ENCODE results near the gene SOX10. TPM values are rescaled to one million over a fixed set of nuclear protein-coding genes. Genes with fewer than 3 reads are reported as not detected.

Gene SOX10
- polyA plus RNA-seq, 3 donors, result not detected

- Histone ChIP-seq H3K9ac (ENCODE audit: insufficient read depth, low read length, poor library complexity, severe bottlenecking) (peak overlapping the region; percentile 91), H2AFZ (ENCODE audit: insufficient read depth, low read depth, low read length, poor library complexity, severe bottlenecking) (no peak overlapping the region), H3K4me3 (replicated peaks in 1 of 3; ENCODE audit: low read depth in 2 of 3, low read length in 3 of 3) (peak overlapping the region in 1 of 3 experiments; percentile 95), H3K4me1 (ENCODE audit: control insufficient read depth in 1 of 2, insufficient read depth in 2 of 2, low read length in 2 of 2) (peaks cover 22 to 23% of the 10 kb centered on the region in 2 donors), H3K9me3 (replicated peaks in 1 of 2; ENCODE audit: control insufficient read depth in 1 of 2, insufficient read depth in 1 of 2, low read length in 2 of 2) (no peaks in the 10 kb centered on the region), H3K36me3 (replicated peaks in 1 of 2; ENCODE audit: control insufficient read depth in 1 of 2, insufficient read depth in 2 of 2, low read length in 2 of 2) (peaks cover 29 to 34% of the 10 kb centered on the region in 2 donors), H3K27me3 (ENCODE audit: control insufficient read depth in 2 of 2, insufficient read depth in 2 of 2, low read length in 2 of 2) (peaks cover 9 to 14% of the 10 kb centered on the region in 2 donors), H4K20me1 (ENCODE audit: insufficient read depth, low read length) (no peaks in the 10 kb centered on the region), H3K79me2 (ENCODE audit: insufficient read depth, low read length) (peaks cover 16% of the 10 kb centered on the region), H3K27ac (ENCODE audit: low read depth in 1 of 2, low read length in 2 of 2) (no peak overlapping the region), H3K4me2 (replicated peaks; ENCODE audit: extremely low read depth, low read length, poor library complexity, severe bottlenecking) (peak overlapping the region; percentile 91)
- intact Hi-C loops (cut with micrococcal nuclease), result loop anchor here (5.0 to 10.0 kb wide), 2 partner anchors 47 to 370 kb away; partner anchors contain the start of gene MICALL1 (in 1 of the 2)
- no peak for TF ChIP-seq CTCF (IDR thresholded peaks at IDR 0.05)
- WGBS (ENCODE audit: insufficient coverage), result 80% methylated on average over 4 of the region's 4 CpGs
- no peak for DNase-seq
- peak overlapping the region in 3 of 7 donors; percentile 27 to 94 (median 54) for H3K27ac Mint-ChIP-seq
- peaks cover 0 to 3% (median 2%) of the 10 kb centered on the region in 7 donors for H3K9me3 Mint-ChIP-seq
- peaks cover 32 to 35% of the 10 kb centered on the region in 2 donors for H3K36me3 Mint-ChIP-seq
- peak overlapping the region; percentile 94 to 100 for H3K4me3 Mint-ChIP-seq
- peaks cover 26% of the 10 kb centered on the region for H3K4me1 Mint-ChIP-seq
- peaks cover 14 to 24% (median 21%) of the 10 kb centered on the region in 3 donors for H3K27me3 Mint-ChIP-seq (ENCODE audit: low read depth in 3 of 3)
Observed at GRCh38 chr22:37954686-37955085, 29.7 kb downstream of the SOX10 start.

- no peaks in the 10 kb centered on the region for H4K20me1 ChIP-seq (ENCODE audit: insufficient read depth, low read length)
- H3K27me3 ChIP-seq (ENCODE audit: control insufficient read depth in 2 of 2, insufficient read depth in 2 of 2, low read length in 2 of 2), result peaks cover 9 to 14% of the 10 kb centered on the region in 2 donors
- H3K9me3 ChIP-seq (replicated peaks in 1 of 2; ENCODE audit: control insufficient read depth in 1 of 2, insufficient read depth in 1 of 2, low read length in 2 of 2), result no peaks in the 10 kb centered on the region
- TF ChIP-seq CTCF (IDR thresholded peaks at IDR 0.05), result no peak
- peak within 1 kb of the TSS; percentile 91 for H3K4me2 ChIP-seq (replicated peaks; ENCODE audit: extremely low read depth, low read length, poor library complexity, severe bottlenecking)
- peak within 1 kb of the TSS; percentile 91 for H3K9ac ChIP-seq (ENCODE audit: insufficient read depth, low read length, poor library complexity, severe bottlenecking)
- peak within 1 kb of the TSS; percentile 35 to 87 for H3K27ac ChIP-seq (ENCODE audit: low read depth in 1 of 2, low read length in 2 of 2)
- DNase-seq, result peak; percentile 93 to 99 (median 94)
- H3K4me3 ChIP-seq (replicated peaks in 1 of 3; ENCODE audit: low read depth in 2 of 3, low read length in 3 of 3), result peak within 1 kb of the TSS; percentile 63 to 100 (median 95)
- peak within 1 kb of the TSS; percentile 97 for H2AFZ ChIP-seq (ENCODE audit: insufficient read depth, low read depth, low read length, poor library complexity, severe bottlenecking)
- intact Hi-C loops (cut with micrococcal nuclease), result loop anchor here (5.0 to 10.0 kb wide), 2 partner anchors 46 to 371 kb away; partner anchors contain the start of gene MICALL1 (in 1 of the 2)
- Mint-ChIP-seq H3K27me3 (ENCODE audit: low read depth in 3 of 3) (peaks cover 16 to 24% (median 21%) of the 10 kb centered on the region in 3 donors), H3K27ac (peak within 1 kb of the TSS; percentile 92 to 99 (median 96)), H3K4me3 (peak within 1 kb of the TSS; percentile 94 to 100), H3K36me3 (peaks cover 22 to 25% of the 10 kb centered on the region in 2 donors), H3K9me3 (peaks cover 0 to 2% (median 0%) of the 10 kb centered on the region in 7 donors), H3K4me1 (peaks cover 26% of the 10 kb centered on the region)
- H3K36me3 ChIP-seq (replicated peaks in 1 of 2; ENCODE audit: control insufficient read depth in 1 of 2, insufficient read depth in 2 of 2, low read length in 2 of 2), result peaks cover 18 to 23% of the 10 kb centered on the region in 2 donors
- peaks cover 22 to 23% of the 10 kb centered on the region in 2 donors for H3K4me1 ChIP-seq (ENCODE audit: control insufficient read depth in 1 of 2, insufficient read depth in 2 of 2, low read length in 2 of 2)
- under 1% methylated on average over 49 of the region's 52 CpGs for WGBS (ENCODE audit: insufficient coverage)
- peaks cover 16% of the 10 kb centered on the region for H3K79me2 ChIP-seq (ENCODE audit: insufficient read depth, low read length)
Observed at GRCh38 chr22:37953437-37954179, 30.7 kb downstream of the SOX10 start, which contains the start of the genes C22orf23 and POLR2F. Gene C22orf23, minus strand, starts transcription at chr22:37953601. Its CDS starts 452 bp downstream, at chr22:37953149. Gene POLR2F, plus strand, starts transcription at chr22:37953699. Its CDS starts 89 bp downstream, at chr22:37953788.

Data from CD14-positive monocyte (primary cell).